HG03039 (cell line): ENCODE data around the gene PIGQ.

Source experiments
- ATAC-seq: cut with Tn5 transposase; IDR thresholded peaks from one replicate; pipeline ENCODE4 v1.9.1; 2021; ENCODE audit warnings: mild to moderate bottlenecking, moderate library complexity; ENCODE audit not compliant: unreplicated experiment

The PIGQ gene

GRCh38 chr16:533391-534123 lies 36.2 kb upstream of the PIGQ start:
- ATAC-seq = no peak

GRCh38 chr16:534135-534534 lies 35.6 kb upstream of the PIGQ start:
- ATAC-seq = no peak

GRCh38 chr16:534856-535445 lies 34.8 kb upstream of the PIGQ start:
- no peak for ATAC-seq

GRCh38 chr16:535446-536405 lies 34.0 kb upstream of the PIGQ start:
- no peak for ATAC-seq

GRCh38 chr16:536746-537145 lies 33.0 kb upstream of the PIGQ start:
- no peak for ATAC-seq

GRCh38 chr16:537415-538335 lies 32.1 kb upstream of the PIGQ start:
- ATAC-seq = no peak

GRCh38 chr16:539901-540530 lies 29.8 kb upstream of the PIGQ start:
- ATAC-seq = no peak

GRCh38 chr16:540645-541340 lies 29.0 kb upstream of the PIGQ start:
- no peak for ATAC-seq

GRCh38 chr16:543301-544164 lies 26.2 kb upstream of the PIGQ start:
- ATAC-seq = no peak

- no peak for ATAC-seq
These were observed 25.3 kb upstream of the PIGQ start for GRCh38 chr16:544517-544916.

GRCh38 chr16:546909-547770 lies 22.6 kb upstream of the PIGQ start:
- no peak for ATAC-seq

- ATAC-seq = no peak
These were observed 21.2 kb upstream of the PIGQ start for GRCh38 chr16:548586-548985.

- no peak for ATAC-seq
These were observed 20.1 kb upstream of the PIGQ start for GRCh38 chr16:549544-550263.

- no peak for ATAC-seq
These were observed 18.6 kb upstream of the PIGQ start for GRCh38 chr16:551210-551609.

- ATAC-seq = no peak
These were observed 17.6 kb upstream of the PIGQ start for GRCh38 chr16:552171-552570.

GRCh38 chr16:553601-554296 lies 16.0 kb upstream of the PIGQ start:
- no peak for ATAC-seq

- no peak for ATAC-seq
These were observed 15.5 kb upstream of the PIGQ start for GRCh38 chr16:554297-554621.
